ENCODE results near the gene GAK. TPM values are rescaled to one million over a fixed set of nuclear protein-coding genes. Genes with fewer than 3 reads are reported as not detected.

GAK gene
- total RNA-seq, 1 donor from 2014 or later = 86.9 TPM

DNA sequence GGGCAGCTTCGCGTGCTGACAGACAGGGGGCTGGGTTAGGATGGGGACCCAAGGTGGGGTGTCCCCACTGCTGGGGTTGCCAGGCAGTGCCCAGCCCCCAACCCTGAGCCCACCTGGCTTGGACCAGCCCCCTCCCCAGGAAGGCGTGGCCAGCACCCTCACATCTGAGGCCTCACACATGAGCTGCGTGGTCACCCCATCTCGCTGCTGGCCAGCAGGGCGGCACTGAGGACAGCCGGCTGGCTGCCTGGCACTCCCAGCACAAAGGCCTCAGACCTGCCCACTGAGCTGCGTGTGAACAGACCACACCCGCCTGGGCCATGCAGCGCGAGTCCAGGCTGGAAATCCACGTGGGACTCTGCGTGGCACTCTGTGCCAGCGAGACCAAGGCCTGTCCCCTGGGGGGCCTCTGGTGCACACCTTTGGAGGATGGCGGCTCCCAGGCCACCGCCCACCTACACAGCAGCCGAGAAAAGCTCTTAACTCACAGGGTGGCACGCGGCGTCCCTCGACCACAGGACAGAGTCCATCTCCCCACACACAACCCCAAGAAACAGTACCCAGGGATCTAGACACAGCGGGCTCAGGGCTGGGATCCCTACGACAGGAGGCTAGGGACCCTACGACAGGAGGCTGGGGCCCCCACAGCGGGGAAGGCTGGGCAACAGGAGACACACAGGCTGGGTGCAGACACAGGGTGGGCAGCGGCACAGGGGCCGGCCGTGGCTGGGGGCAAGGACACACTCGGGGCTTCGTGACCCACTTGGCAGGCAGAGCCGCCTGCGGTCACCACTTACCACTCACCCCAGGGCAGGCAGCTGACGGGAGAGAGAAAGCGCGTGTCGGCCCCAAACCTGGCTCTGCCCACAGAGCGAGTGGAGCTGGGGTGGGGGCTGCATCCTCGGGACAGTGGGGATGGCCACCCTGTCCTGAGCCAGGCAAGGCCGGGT, 31.4 kb upstream of the GAK start:
- FAIRE-seq (no peak), DNase-seq (ENCODE audit: low read depth) (no peak)
- no peak overlapping the region for H3K27ac Mint-ChIP-seq (ENCODE audit: unreplicated experiment)
- Histone ChIP-seq H3K4me1 (ENCODE audit: insufficient read depth, low read length) (no peaks in the 10 kb centered on the region), H3K79me2 (ENCODE audit: insufficient read depth, low read length) (no peaks in the 10 kb centered on the region), H3K9me3 (ENCODE audit: insufficient read depth, low read depth, low read length) (no peaks in the 10 kb centered on the region), H3K4me3 (ENCODE audit: insufficient read depth, low read depth, low read length) (no peak overlapping the region), H3K4me2 (ENCODE audit: low read length) (no peak overlapping the region), H3K36me3 (ENCODE audit: insufficient read depth, low read length) (no peaks in the 10 kb centered on the region), H3K27ac (ENCODE audit: low read depth, low read length) (no peak overlapping the region), H3K27me3 (ENCODE audit: insufficient read depth, low read length) (no peaks in the 10 kb centered on the region), H4K20me1 (ENCODE audit: insufficient read depth, low read length) (peaks cover 4% of the 10 kb centered on the region), H2AFZ (ENCODE audit: low read depth, low read length) (no peak overlapping the region), H3K9ac (ENCODE audit: low read length) (no peak overlapping the region)
- TF ChIP-seq EZH2 (IDR thresholded peaks at IDR 0.05; ENCODE audit: insufficient read depth, low read length) (no peak), CTCF (IDR thresholded peaks at IDR 0.05; ENCODE audit: insufficient read depth, low read depth, low read length) (no peak)
- H3K36me3 Mint-ChIP-seq (ENCODE audit: low read depth, unreplicated experiment) = peaks cover 2% of the 10 kb centered on the region
- no peaks in the 10 kb centered on the region for H3K4me1 Mint-ChIP-seq (ENCODE audit: low read depth, unreplicated experiment)
- no peaks in the 10 kb centered on the region for H3K9me3 Mint-ChIP-seq (ENCODE audit: unreplicated experiment)
- H3K27me3 Mint-ChIP-seq (ENCODE audit: low read depth, unreplicated experiment) = no peaks in the 10 kb centered on the region
- H3K4me3 Mint-ChIP-seq (ENCODE audit: unreplicated experiment) = no peak overlapping the region

GRCh38 chr4:962231-963208, 30.4 kb upstream of the GAK start:
- no peaks in the 10 kb centered on the region for H3K27me3 Mint-ChIP-seq (ENCODE audit: low read depth, unreplicated experiment)
- Histone ChIP-seq H3K4me3 (ENCODE audit: insufficient read depth, low read depth, low read length) (no peak overlapping the region), H3K36me3 (ENCODE audit: insufficient read depth, low read length) (no peaks in the 10 kb centered on the region), H3K27me3 (ENCODE audit: insufficient read depth, low read length) (no peaks in the 10 kb centered on the region), H3K9me3 (ENCODE audit: insufficient read depth, low read depth, low read length) (no peaks in the 10 kb centered on the region), H3K9ac (ENCODE audit: low read length) (no peak overlapping the region), H3K79me2 (ENCODE audit: insufficient read depth, low read length) (no peaks in the 10 kb centered on the region), H3K4me1 (ENCODE audit: insufficient read depth, low read length) (no peaks in the 10 kb centered on the region), H4K20me1 (ENCODE audit: insufficient read depth, low read length) (no peaks in the 10 kb centered on the region), H3K27ac (ENCODE audit: low read depth, low read length) (no peak overlapping the region), H3K4me2 (ENCODE audit: low read length) (no peak overlapping the region), H2AFZ (ENCODE audit: low read depth, low read length) (no peak overlapping the region)
- H3K27ac Mint-ChIP-seq (ENCODE audit: unreplicated experiment) = no peak overlapping the region
- H3K4me3 Mint-ChIP-seq (ENCODE audit: unreplicated experiment) = no peak overlapping the region
- peaks cover 2% of the 10 kb centered on the region for H3K36me3 Mint-ChIP-seq (ENCODE audit: low read depth, unreplicated experiment)
- no peaks in the 10 kb centered on the region for H3K9me3 Mint-ChIP-seq (ENCODE audit: unreplicated experiment)
- no peaks in the 10 kb centered on the region for H3K4me1 Mint-ChIP-seq (ENCODE audit: low read depth, unreplicated experiment)
- FAIRE-seq = no peak
- TF ChIP-seq EZH2 (IDR thresholded peaks at IDR 0.05; ENCODE audit: insufficient read depth, low read length) (no peak), CTCF (IDR thresholded peaks at IDR 0.05; ENCODE audit: insufficient read depth, low read depth, low read length) (no peak)
- no peak for DNase-seq (ENCODE audit: low read depth)

Measured in astrocyte (in vitro differentiated cells and primary cell).